ENCODE results near the gene EGFL7. TPM values are rescaled to one million over a fixed set of nuclear protein-coding genes. Genes with fewer than 3 reads are reported as not detected.

The EGFL7 gene
- total RNA-seq, 1 donor from 2014 or later, result 16.3 TPM

DNA sequence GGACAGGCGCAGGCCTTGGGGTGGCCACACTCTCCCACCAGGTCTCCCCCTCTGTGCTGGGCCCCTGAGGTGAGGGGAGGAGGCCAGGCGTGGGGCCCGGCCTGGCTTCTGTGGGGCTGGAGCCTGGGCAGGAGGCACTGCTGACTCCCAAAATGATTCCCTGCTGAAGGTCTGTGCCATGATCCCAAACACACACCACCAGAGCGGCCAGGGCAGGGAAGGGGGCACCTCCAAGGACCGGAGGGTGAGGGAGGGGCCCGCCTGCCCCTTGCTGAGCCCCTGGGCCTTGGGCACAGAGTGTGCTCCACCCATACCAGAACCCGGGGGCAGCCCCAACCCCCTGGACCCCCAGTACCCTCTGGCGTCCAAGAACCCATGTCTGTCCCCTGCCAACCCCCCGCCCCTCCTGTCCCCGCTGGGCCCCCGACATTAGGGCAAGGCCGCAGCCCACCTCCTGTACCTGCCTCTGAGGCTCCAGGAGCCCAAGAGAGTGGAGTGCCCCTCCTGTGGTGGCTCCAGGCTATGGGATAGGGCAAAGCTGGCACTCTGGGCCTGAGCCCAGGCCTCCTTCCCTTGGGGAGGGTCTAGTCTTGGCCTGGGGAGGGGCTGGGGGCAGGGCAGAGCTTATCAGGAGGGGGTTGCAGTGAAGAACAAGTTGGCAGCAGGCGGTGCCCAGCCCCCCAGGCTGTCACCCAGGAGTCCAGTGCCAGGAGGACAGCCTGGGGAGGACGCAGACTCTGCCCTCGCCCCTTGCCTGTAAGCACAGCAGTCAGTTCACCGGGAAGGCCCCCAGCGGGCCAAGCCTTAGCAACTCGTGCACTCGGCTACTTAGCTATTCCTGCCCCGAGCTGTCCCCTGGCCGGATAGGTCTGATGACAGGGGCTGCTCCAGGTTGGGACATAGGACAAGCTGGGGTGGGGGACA lies 2.6 kb upstream of the EGFL7 start:
- Mint-ChIP-seq H3K27ac (no peak overlapping the region), H3K4me3 (ENCODE audit: low read depth) (no peak overlapping the region), H3K27me3 (peaks cover 8% of the 10 kb centered on the region), H3K4me1 (ENCODE audit: low read depth) (peaks cover under 1% of the 10 kb centered on the region), H3K36me3 (ENCODE audit: insufficient read depth) (no peaks in the 10 kb centered on the region), H3K9me3 (ENCODE audit: low read depth) (no peaks in the 10 kb centered on the region)
- TF ChIP-seq, protein P1, sequence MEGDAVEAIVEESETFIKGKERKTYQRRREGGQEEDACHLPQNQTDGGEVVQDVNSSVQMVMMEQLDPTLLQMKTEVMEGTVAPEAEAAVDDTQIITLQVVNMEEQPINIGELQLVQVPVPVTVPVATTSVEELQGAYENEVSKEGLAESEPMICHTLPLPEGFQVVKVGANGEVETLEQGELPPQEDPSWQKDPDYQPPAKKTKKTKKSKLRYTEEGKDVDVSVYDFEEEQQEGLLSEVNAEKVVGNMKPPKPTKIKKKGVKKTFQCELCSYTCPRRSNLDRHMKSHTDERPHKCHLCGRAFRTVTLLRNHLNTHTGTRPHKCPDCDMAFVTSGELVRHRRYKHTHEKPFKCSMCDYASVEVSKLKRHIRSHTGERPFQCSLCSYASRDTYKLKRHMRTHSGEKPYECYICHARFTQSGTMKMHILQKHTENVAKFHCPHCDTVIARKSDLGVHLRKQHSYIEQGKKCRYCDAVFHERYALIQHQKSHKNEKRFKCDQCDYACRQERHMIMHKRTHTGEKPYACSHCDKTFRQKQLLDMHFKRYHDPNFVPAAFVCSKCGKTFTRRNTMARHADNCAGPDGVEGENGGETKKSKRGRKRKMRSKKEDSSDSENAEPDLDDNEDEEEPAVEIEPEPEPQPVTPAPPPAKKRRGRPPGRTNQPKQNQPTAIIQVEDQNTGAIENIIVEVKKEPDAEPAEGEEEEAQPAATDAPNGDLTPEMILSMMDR (IDR thresholded peaks at IDR 0.05; ENCODE audit: unreplicated experiment), result no peak
- no peak for DNase-seq (ENCODE audit: low spot score, unreplicated experiment)

DNA sequence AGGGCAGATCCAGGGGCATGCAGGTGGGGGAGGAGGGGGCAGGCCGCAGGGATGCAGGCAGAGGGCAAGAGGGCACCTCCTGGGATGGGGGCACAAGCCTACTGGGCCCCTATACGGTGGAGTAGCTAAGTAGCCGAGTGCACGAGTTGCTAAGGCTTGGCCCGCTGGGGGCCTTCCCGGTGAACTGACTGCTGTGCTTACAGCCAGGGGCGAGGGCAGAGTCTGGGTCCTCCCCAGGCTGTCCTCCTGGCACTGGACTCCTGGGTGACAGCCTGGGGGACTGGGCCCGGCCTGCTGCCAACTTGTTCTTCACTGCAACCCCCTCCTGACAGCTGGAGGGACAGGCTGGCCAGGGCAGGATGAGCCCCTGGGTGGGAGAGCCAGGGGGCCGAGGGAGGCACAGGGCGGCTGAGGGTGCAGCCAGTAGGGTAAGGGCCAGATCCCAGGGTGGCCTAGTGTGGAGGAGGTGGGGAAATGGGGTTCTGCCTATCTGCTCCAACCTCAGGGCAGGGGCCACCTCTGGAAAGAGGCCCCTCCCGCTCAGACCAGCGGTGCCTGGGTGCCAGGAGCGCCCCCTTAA lies 1.7 kb upstream of the EGFL7 start:
- peaks cover 8% of the 10 kb centered on the region for H3K27me3 Mint-ChIP-seq
- H3K27ac Mint-ChIP-seq, result no peak overlapping the region
- no peak overlapping the region for H3K4me3 Mint-ChIP-seq (ENCODE audit: low read depth)
- DNase-seq (ENCODE audit: low spot score, unreplicated experiment), result no peak
- peaks cover 1% of the 10 kb centered on the region for H3K4me1 Mint-ChIP-seq (ENCODE audit: low read depth)
- H3K36me3 Mint-ChIP-seq (ENCODE audit: insufficient read depth), result no peaks in the 10 kb centered on the region
- TF ChIP-seq, protein P1 (IDR thresholded peaks at IDR 0.05; ENCODE audit: unreplicated experiment), result no peak
- H3K9me3 Mint-ChIP-seq (ENCODE audit: low read depth), result no peaks in the 10 kb centered on the region

DNA sequence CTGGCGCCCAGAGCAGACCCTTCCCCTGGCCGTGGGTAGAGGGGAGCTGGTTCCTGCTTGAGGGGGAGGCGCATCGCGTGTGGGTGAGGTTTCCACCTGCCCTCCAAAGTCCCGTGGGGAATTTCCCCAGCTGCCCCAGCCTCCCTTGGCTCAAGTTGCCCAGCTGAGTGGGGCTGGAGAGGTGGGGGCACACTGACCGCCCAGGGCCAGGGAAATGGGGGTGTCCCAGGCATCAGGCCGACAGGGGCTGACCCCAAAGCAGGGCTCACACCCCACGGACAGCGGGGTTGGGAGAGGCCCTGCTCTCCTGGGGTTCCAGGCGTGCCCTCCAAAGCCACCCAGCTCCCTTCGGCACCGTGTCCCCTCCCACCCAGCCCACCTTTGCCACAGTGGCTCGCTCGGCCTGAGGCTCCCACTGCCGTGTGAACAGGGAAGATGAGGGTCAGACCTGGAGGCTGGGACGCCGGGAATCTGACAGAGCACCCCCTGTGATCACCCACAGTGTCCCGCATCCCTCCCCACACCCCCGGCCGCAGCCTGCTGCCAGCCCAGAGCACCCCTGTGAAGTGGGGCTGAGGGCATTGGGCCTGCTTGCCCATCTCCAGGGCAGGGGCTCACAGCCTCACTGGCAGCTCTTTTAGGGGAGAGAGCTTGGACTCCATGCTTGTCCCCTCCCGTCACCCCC lies 933 bp upstream of the EGFL7 start:
- Mint-ChIP-seq H3K4me1 (ENCODE audit: low read depth) (peaks cover 1% of the 10 kb centered on the region), H3K36me3 (ENCODE audit: insufficient read depth) (no peaks in the 10 kb centered on the region), H3K9me3 (ENCODE audit: low read depth) (no peaks in the 10 kb centered on the region), H3K27me3 (peaks cover 8% of the 10 kb centered on the region), H3K4me3 (ENCODE audit: low read depth) (no peak overlapping the region), H3K27ac (no peak overlapping the region)
- TF ChIP-seq, protein P1 (IDR thresholded peaks at IDR 0.05; ENCODE audit: unreplicated experiment), result no peak
- DNase-seq (ENCODE audit: low spot score, unreplicated experiment), result no peak

DNA sequence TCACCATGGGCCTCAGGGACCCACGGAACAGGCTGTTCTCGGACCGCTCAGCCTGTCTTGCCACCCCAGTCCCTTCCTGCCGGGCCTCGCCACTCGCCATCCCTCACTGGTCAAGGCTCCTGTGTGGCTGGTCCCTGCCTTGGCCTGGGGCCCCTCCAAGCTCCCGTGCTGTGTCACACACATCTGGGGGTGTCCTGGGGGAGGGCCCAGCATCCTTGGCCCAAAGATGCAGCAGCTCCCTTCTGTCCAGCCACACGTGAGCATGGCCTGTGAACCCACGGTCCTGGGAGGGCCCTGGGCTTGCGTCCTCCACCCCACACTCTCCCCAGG lies 425 bp upstream of the EGFL7 start:
- peaks cover 1% of the 10 kb centered on the region for H3K4me1 Mint-ChIP-seq (ENCODE audit: low read depth)
- TF ChIP-seq, protein P1 (IDR thresholded peaks at IDR 0.05; ENCODE audit: unreplicated experiment), result no peak
- H3K27ac Mint-ChIP-seq, result no peak overlapping the region
- no peaks in the 10 kb centered on the region for H3K36me3 Mint-ChIP-seq (ENCODE audit: insufficient read depth)
- no peaks in the 10 kb centered on the region for H3K9me3 Mint-ChIP-seq (ENCODE audit: low read depth)
- DNase-seq (ENCODE audit: low spot score, unreplicated experiment), result no peak
- H3K4me3 Mint-ChIP-seq (ENCODE audit: low read depth), result no peak overlapping the region
- H3K27me3 Mint-ChIP-seq, result peaks cover 8% of the 10 kb centered on the region
